HG03469 (cell line): Measurements from ENCODE around the gene PTGDR2.
"Not testable (repeated sequence)": the region's sequence is repeated elsewhere in the genome, so short reads cannot be mapped to it uniquely, and the experiment has no call there.

Experiments
- ATAC-seq: cut with Tn5 transposase; IDR thresholded peaks from one replicate; pipeline ENCODE4 v1.9.1; 2021; ENCODE audit warnings: mild to moderate bottlenecking, moderate library complexity, moderate number of reproducible peaks; ENCODE audit not compliant: unreplicated experiment

The PTGDR2 gene

DNA sequence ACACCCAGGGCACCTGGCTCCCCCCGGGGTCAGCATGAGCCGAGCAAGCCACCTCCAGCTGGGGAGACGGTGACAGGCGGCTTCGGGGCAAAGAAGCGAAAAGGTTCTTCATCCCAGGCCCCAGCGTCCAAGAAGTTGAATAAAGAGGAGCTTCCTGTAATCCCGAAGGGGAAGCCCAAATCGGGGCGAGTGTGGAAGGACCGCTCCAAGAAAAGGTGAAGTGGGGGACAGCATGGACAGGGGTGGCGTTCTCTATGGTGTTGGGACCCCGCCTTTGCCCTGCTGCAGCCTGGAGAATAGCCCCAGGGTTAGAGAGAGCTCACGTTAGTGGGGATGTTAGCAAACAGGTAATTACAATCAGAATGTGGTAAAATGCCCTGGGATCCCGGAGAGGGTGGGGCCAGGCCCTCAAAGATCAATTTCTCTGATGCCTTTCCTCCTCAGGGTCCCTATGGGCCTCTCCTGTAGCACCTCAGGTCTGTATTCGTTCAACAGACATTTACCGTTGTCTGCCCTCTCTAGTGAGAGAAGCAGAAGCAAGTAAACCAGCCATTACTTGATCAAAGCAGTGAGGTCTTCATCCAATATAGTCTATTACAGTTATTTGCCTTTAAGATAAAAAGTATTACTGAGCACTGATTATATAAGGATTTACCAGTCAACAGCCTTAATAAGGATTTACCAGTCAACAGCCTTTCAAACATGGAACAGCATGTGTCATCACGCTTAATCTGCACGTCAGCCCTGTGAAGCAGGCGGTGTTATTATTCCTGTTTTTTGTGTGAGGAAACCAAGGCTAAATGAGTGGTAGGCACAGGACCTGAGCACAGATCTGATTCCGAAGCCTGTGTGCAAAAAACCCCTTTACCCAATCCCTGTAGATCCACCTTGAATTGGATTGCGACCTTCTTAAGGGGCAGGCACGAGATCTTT lies 12.8 kb downstream of the PTGDR2 start:
- no peak for ATAC-seq

DNA sequence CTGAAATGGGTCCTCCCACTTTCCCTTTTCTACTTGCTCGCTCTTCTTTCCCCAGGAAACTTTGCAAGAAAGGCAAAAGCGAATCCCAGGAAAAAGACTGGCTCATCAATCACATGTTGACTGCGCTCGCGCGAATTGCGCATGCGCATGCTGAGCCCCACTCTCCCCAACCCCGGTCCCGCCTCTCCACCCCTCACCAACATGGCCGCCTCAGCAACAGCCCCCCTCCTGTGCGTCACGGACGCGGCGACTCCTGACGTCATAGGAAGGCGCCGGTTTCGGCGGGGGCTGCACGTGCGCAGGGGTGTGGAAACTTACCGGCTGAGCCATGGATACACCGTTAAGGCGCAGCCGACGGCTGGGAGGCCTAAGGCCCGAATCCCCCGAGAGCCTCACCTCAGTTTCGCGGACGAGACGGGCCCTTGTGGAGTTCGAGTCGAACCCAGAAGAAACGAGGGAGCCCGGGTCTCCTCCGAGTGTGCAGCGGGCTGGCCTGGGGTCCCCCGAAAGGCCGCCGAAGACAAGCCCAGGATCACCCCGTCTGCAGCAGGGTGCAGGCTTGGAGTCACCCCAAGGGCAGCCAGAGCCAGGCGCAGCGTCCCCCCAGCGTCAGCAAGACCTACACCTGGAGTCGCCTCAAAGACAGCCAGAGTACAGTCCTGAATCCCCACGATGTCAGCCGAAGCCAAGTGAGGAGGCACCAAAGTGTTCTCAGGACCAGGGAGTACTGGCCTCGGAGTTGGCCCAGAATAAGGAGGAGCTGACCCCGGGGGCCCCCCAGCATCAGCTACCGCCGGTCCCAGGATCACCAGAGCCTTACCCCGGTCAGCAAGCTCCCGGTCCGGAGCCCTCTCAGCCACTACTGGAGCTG lies 13.7 kb downstream of the PTGDR2 start, which contains the start of gene CCDC86:
TSS of gene CCDC86 (plus strand) at position 317 of the 871 bp plus-strand sequence. CDS start at position 329, 12 bp downstream.
- ATAC-seq = peak; percentile 49

DNA sequence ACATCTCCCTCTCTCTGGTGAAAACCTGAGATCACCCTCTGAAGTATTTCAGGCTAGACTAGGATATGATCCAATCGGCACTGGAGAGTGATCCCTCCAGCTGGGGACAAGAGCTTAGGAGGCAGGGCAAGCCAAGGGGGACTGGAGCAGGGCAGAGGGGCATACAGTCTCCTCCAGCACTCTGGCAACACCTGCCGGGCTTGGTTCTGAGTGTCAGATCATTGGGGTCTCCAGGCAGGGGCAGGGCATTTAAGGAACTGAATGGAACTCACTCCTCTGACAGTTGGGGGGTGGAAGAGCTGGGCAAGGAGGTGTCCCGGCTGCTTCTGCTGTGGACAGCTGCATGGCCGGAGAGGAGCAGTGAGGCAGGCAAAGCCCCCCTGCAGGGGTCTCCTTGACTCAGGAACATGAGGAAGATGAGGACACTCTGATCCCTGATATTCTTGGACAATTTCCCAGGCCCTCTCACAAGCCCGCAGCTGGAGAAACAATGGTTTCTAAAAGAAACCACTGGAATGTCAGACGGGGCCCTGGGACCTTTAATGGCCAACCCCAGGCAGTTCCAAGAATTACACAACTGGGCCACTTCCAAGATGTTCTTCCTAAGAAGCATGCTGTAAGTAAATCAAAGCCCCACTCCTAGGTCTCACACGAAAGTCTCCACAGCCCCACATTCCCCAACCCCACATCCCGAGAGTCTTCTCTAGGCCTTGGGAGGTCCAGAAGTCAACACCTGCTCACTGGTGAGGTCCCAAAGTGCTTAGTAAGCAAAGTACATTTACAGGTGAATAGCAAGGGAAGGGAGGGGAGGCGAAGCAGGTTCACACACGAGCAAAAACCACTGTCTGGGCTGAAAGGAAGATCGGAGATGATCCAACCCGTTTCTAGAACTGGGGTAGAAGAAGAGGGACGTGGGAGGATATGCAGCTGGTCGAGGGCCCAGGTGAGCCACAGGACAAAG lies 15.0 kb downstream of the PTGDR2 start:
- ATAC-seq = no peak

- no peak for ATAC-seq
These were observed 17.6 kb downstream of the PTGDR2 start for GRCh38 chr11:60838132-60838531.

DNA sequence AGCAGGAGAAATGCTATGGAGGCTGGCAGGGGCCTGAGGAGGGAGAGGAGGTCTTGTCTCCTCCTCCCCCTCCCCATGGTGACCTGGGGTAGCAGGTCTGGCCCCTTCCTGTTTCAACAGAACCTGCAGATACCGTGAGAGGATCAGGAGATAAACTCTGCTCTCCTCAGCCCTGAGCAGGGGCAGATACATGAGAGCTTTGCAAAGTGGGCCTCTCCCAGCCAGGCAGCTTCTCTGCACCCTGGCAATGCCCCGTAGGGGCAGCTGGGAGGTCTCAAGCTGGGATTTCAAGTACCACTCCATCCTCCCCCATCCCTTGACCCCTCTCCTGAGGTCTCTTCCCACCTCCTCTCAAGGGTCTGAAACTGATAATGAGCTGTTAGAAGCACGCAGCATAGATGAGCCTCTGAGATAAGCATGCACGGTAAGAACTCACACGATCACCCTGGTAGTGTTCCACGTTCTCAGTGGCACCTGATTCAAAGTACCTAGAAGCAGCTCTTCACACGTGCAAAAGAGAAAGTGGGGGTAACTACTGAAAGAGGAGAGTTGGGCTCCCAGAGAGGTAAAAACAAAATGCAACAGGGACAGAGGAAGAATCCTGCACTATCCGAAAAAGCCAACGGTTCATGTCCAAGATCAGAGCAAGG lies 18.8 kb downstream of the PTGDR2 start:
- no peak for ATAC-seq

DNA sequence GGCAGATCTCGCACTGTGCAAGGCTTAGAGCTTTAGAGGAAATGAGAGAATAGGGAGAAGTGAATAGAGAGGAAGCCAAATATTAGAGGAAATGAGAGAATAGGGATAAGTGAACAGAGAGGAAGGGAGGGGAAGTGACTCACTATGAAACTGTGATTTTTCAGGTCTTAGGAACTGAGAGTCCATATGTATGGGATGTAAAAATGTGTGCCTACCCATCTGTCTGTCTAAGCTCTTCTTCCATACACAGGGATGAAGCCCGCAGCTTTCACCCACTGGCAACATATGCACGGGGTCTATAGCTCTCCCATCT lies 20.3 kb downstream of the PTGDR2 start:
- no peak for ATAC-seq

GRCh38 chr11:60834742-60835533 lies 20.8 kb downstream of the PTGDR2 start:
- ATAC-seq = no peak

DNA sequence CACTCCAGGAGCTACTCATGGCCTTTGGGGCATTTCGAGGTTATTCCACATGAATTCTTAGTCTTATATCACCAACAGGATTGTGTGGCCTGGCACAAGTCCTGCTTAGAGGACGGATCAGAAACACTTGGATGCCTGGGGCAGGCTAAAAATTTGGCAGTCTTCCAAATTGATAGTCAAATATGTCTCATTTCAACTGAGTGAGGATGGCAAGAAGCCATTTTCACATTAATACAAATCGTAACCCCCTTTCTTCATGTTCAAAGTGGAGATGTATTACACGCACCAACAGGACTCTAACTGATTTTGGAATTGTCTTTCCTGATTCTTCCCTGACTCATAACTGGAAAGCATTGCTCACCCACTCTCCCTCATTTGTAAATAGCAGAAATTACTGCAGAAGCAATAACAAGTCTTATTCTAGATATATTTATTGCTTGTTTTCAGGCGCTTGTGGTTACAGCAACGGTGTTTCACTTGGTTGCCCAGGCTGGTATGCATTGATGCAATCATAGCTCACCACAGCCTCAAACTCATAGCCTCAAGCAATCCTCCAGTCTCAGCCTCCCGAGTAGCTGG lies 24.2 kb downstream of the PTGDR2 start:
- no peak for ATAC-seq

GRCh38 chr11:60831143-60831500 lies 24.6 kb downstream of the PTGDR2 start:
- no peak for ATAC-seq

DNA sequence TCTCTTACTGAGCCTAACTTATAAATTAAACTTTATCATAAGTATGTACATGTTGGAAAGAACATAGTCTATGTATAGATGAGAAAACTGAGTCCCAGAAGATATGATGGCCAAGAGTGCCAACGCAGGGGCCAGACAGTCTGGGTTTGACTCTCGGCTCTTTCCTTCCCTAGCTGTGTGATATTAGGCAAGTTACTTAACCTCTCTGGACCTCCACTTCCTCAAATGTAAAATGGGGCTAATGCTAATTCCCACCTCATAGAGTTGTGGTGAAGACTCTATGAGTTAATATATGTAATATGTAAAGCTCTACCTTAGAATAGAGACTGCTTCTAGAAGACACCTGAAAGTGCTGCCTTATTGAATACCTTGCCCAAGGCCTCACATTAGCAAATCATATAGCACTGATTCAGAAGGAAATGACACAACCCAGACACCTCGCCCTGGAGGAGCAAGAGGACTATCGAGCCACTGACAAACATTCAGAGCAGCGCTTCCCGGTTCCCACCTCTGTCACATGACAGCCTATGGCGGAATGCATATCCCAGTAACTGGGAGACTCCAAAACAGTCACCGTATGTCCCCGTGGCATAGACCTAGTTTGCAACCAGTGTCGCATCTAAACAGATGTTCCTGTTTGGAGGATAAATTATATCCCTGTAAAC lies 25.1 kb downstream of the PTGDR2 start:
- no peak for ATAC-seq

DNA sequence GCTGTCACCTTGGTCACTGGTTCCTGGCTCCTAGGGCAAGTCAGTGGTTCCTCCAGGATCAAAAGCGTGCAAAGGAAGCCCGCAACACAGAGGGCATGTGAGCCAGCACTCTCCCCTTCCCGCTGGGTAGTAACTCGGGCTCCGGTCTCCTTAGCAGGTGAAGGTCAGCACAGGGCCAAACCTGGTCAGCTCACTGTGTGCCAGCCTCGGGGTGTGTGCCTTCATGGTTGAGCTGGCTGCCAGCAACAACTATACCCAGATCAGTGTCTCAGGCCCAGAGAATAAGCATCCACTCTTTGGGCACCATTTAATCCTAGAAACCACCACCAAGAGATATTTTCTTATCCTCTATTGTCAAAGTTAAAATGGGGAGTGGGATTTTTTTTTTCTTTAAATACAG lies 30.0 kb downstream of the PTGDR2 start:
- ATAC-seq = no peak

DNA sequence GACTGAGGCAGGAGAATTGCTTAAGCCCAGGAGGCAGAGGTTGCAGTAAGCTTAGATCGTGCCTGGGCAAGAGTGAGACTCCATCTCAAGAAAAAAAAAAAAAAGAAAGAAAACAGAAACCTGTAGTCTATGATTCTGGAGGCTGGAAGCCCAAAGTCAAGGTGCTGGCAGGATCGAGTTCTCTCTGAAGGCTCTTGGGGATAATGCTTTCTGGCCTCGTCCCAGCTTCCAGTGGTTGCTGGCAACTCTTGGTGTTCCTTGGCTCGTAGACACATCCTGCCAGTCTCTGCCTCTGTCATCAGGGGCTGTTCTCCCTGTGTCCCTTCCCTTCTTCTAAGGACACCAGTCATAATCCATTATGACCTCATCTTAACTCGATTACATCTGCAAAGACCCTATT lies 30.6 kb downstream of the PTGDR2 start:
- no peak for ATAC-seq

- not testable (repeated sequence) for ATAC-seq
These were observed 31.9 kb downstream of the PTGDR2 start for GRCh38 chr11:60823745-60824306.

DNA sequence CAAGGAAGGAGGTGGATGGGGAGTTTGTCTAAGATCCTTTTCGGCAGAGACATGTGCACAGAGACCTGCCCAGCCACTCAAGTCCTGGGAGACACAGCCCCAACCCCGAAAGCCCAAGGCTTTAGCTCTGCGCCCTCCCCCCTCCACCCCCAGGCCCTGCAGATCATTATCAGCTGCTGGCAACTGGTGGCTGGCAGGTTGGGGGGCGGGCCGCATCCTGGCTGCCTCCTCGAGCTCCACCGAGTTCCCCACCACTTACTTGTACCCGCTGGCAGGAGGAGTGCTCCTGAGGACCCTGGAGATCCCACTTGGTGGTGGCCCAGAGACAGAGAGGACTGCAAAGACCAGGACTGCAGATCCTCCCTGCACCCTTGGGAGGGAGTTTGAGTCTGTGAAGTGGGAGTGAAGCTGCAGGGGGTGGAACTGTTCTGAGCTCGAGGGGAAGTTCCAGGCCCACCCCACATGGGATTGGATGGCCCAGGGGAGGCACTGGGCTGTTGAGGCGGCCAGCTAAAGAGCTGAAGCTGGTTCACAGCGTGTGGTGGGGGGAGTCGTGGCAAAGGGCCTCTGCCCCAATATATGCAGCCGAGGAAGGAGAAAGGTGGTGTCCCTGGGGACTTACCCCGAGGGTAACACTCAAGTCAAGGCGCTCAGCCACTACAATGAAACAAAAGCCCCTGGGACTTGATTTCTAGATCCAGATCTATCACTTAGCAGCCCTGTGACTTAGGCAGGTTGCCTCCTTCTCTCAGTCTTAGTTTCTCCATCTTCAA lies 33.7 kb downstream of the PTGDR2 start:
- ATAC-seq = no peak

GRCh38 chr11:60818057-60818456 lies 37.7 kb downstream of the PTGDR2 start:
- no peak for ATAC-seq

- ATAC-seq = no peak
These were observed 39.1 kb downstream of the PTGDR2 start for GRCh38 chr11:60816590-60817157.

DNA sequence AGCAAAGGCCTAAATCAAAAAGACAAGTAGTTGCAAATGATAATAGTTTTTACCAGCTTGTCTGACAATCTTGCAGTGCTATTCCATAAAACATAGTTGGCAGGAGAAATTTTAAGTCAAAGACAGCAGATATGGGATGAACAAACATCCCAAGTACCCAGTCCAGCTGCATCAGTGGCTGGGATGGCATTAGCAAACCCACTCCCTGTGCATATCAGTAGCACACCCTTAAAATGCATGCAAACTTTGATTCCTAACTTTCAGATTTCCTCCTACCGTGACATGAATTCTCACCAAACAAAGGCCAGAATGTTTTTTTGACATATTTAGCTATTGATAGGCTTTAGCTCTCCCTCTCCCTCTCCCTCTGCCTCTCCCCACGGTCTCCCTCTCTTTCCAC lies 41.6 kb downstream of the PTGDR2 start:
- ATAC-seq = no peak
